PC-9 (cell line): Measurements from ENCODE around the gene EPS15.

ENCODE experiments used
- EZH2 ChIP-seq: fragments of 200-600 bp; sonication (generic); IDR thresholded peaks from 2 replicates; pipeline ENCODE4 v1.8.0; 2017; ENCODE audit warnings: antibody characterized with exemption, low read depth
- TF ChIP-seq, protein P1 (sequence below): fragments of 200-600 bp; sonication (generic); conservative IDR thresholded peaks from 2 replicates; pipeline ENCODE4 v1.6.1; 2017; ENCODE audit warnings: mixed run types, antibody characterized with exemption, mild to moderate bottlenecking, moderate library complexity

DNA sequence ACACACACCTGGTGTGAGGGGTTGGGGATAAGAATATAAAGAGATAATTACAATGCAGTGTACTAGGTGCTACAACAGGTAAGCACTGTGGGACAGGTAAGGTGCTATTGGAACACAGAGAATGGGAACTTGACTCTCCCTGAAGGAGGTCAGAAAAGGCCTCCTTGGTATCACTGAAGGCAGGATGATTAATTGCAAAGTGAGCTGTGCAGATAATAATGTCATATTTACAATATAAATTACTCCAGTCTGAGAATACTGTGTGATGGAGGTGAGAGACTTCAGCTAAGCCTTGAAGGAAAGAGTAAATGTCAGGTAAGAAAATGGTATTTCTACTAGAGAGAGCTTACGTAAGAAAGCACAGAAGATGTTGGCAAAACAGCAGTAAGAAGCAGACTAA is 91.6 kb downstream of the EPS15 start:
- no peak for TF ChIP-seq EZH2
- TF ChIP-seq, protein P1, sequence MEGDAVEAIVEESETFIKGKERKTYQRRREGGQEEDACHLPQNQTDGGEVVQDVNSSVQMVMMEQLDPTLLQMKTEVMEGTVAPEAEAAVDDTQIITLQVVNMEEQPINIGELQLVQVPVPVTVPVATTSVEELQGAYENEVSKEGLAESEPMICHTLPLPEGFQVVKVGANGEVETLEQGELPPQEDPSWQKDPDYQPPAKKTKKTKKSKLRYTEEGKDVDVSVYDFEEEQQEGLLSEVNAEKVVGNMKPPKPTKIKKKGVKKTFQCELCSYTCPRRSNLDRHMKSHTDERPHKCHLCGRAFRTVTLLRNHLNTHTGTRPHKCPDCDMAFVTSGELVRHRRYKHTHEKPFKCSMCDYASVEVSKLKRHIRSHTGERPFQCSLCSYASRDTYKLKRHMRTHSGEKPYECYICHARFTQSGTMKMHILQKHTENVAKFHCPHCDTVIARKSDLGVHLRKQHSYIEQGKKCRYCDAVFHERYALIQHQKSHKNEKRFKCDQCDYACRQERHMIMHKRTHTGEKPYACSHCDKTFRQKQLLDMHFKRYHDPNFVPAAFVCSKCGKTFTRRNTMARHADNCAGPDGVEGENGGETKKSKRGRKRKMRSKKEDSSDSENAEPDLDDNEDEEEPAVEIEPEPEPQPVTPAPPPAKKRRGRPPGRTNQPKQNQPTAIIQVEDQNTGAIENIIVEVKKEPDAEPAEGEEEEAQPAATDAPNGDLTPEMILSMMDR, result no peak
